KMS-11 (cell line): Measurements from ENCODE around the gene GRIK3.

Source experiments
- H2AFZ ChIP-seq: fragments of 200-600 bp; sonication (generic); 2 replicates; pipeline ENCODE4 v1.6.1; 2016; ENCODE audit warnings: antibody characterized with exemption, mixed run types, low read depth
- H3K27ac ChIP-seq: fragments of 200-600 bp; sonication (generic); 2 replicates; pipeline ENCODE4 v1.6.1; 2016; ENCODE audit warnings: mild to moderate bottlenecking, mixed run types
- H3K27me3 ChIP-seq: fragments of 200-600 bp; sonication (generic); 2 replicates; pipeline ENCODE4 v1.6.1; 2017; ENCODE audit warnings: mild to moderate bottlenecking, low read depth, mixed run types, moderate library complexity; ENCODE audit not compliant: insufficient read depth
- H3K36me3 ChIP-seq: fragments of 200-600 bp; sonication (generic); 2 replicates; pipeline ENCODE4 v1.6.1; 2017; ENCODE audit warnings: mild to moderate bottlenecking, mixed run types; ENCODE audit not compliant: insufficient read depth
- H3K4me1 ChIP-seq: fragments of 200-600 bp; sonication (generic); 2 replicates; pipeline ENCODE4 v1.6.1; 2016; ENCODE audit warnings: mild to moderate bottlenecking, low read depth, mixed run types; ENCODE audit not compliant: poor library complexity, severe bottlenecking
- H3K4me2 ChIP-seq: fragments of 200-600 bp; sonication (generic); 2 replicates; pipeline ENCODE4 v1.7.0; 2016; ENCODE audit warnings: mild to moderate bottlenecking, mixed run types
- H3K4me3 ChIP-seq: fragments of 200-600 bp; sonication (generic); IDR thresholded peaks from 2 replicates; pipeline ENCODE4 v1.6.1; 2017; ENCODE audit warnings: low read depth, low read length, mixed read lengths; ENCODE audit not compliant: insufficient read depth
- H3K79me2 ChIP-seq: fragments of 200-600 bp; sonication (generic); 2 replicates; pipeline ENCODE4 v1.6.1; 2016; ENCODE audit warnings: low read depth, mixed run types; ENCODE audit not compliant: insufficient read depth
- H3K9ac ChIP-seq: fragments of 200-600 bp; sonication (generic); 2 replicates; pipeline ENCODE4 v1.6.1; 2016; ENCODE audit warnings: mild to moderate bottlenecking, mixed run types
- H4K20me1 ChIP-seq: fragments of 200-600 bp; sonication (generic); 2 replicates; pipeline ENCODE4 v1.6.1; 2016; ENCODE audit warnings: mild to moderate bottlenecking, mixed run types; ENCODE audit not compliant: insufficient read depth
- CTCF ChIP-seq: fragments of 200-600 bp; sonication (generic); conservative IDR thresholded peaks from 2 replicates; pipeline ENCODE4 v1.6.1; 2017; ENCODE audit warnings: low read depth, mild to moderate bottlenecking, antibody characterized with exemption, low read length, moderate library complexity, mixed read lengths

Gene GRIK3

GRCh38 chr1:37017720-37018119 lies 16.6 kb downstream of the GRIK3 start:
- H3K79me2 ChIP-seq, result no peaks in the 10 kb centered on the region
- H3K4me2 ChIP-seq, result no peak overlapping the region

GRCh38 chr1:37016121-37016520 lies 18.2 kb downstream of the GRIK3 start:
- no peak for TF ChIP-seq CTCF
- no peaks in the 10 kb centered on the region for H4K20me1 ChIP-seq
- no peaks in the 10 kb centered on the region for H3K4me1 ChIP-seq
- H3K79me2 ChIP-seq, result no peaks in the 10 kb centered on the region
- H3K9ac ChIP-seq, result no peak overlapping the region
- no peak overlapping the region for H2AFZ ChIP-seq
- peaks cover 2% of the 10 kb centered on the region; the same call in 1 of the 2 replicates for H3K27me3 ChIP-seq
- H3K27ac ChIP-seq, result no peak overlapping the region
- H3K4me3 ChIP-seq, result no peak overlapping the region
- H3K4me2 ChIP-seq, result no peak overlapping the region
- no peaks in the 10 kb centered on the region for H3K36me3 ChIP-seq

More at GRCh38 chr1:37017720-37018119, 16.6 kb downstream of the GRIK3 start:
- H3K27me3 ChIP-seq, result peaks cover 4% of the 10 kb centered on the region; the same call in 1 of the 2 replicates
- no peak overlapping the region for H3K27ac ChIP-seq
- no peaks in the 10 kb centered on the region for H3K4me1 ChIP-seq
- H3K4me3 ChIP-seq, result no peak overlapping the region
- H4K20me1 ChIP-seq, result no peaks in the 10 kb centered on the region
- no peak for TF ChIP-seq CTCF
- H3K9ac ChIP-seq, result no peak overlapping the region
- H3K36me3 ChIP-seq, result no peaks in the 10 kb centered on the region
- no peak overlapping the region for H2AFZ ChIP-seq

DNA sequence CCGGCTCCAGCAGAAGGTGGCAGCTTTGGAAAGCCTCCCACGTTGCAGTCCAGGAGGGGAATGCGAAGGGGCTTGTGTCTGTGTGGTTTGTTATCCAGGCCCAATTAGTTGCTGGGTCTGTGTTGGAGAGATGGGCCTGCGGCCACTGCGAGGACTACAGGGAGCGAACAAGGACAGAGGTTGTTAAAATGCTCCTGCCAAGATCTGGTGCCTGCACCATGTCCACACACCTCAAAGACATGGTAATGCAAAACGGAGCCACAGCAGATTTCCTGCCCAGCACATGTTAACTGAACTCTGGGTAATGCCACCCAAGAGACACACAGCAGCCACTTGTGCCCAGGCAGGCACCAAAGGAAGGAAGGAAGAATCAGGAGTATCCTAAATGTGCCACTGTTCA lies 18.6 kb downstream of the GRIK3 start:
- H3K27ac ChIP-seq, result no peak overlapping the region
- no peaks in the 10 kb centered on the region for H3K79me2 ChIP-seq
- no peak overlapping the region for H3K4me2 ChIP-seq
- H3K4me3 ChIP-seq, result no peak overlapping the region
- no peak for TF ChIP-seq CTCF
- no peaks in the 10 kb centered on the region for H4K20me1 ChIP-seq
- H3K36me3 ChIP-seq, result no peaks in the 10 kb centered on the region
- no peaks in the 10 kb centered on the region for H3K4me1 ChIP-seq
- H2AFZ ChIP-seq, result no peak overlapping the region
- H3K9ac ChIP-seq, result no peak overlapping the region
- H3K27me3 ChIP-seq, result peaks cover 5% of the 10 kb centered on the region; the same call in 1 of the 2 replicates

DNA sequence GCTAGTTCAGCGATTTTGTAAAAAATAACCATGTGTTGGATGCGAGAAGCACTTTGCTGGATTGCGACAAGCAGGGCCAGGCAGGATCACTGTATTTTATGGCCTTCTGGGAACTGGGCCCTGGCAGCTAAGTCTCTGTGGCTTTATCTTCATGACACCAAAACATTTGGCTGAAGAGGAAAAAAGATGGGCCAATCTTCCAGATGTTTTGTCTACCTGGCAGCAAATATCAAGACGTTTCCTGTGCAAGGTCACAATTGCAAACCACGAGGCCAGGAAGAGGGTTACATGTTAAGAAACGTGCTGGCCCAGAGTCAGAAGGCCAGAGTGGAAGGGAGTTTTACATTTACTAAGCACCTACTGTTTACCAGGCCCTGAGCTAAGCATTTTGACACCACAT lies 22.1 kb downstream of the GRIK3 start:
- Histone ChIP-seq H2AFZ (no peak overlapping the region), H3K9ac (no peak overlapping the region), H3K4me1 (no peaks in the 10 kb centered on the region), H4K20me1 (no peaks in the 10 kb centered on the region), H3K79me2 (no peaks in the 10 kb centered on the region), H3K27ac (no peak overlapping the region), H3K4me2 (no peak overlapping the region), H3K27me3 (peaks cover 27% of the 10 kb centered on the region; the same call in 1 of the 2 replicates), H3K4me3 (no peak overlapping the region), H3K36me3 (no peaks in the 10 kb centered on the region)
- no peak for TF ChIP-seq CTCF
